OCI-LY7 (cell line): ENCODE results near the gene SLIT3. TPM values are rescaled to one million over a fixed set of nuclear protein-coding genes. Genes with fewer than 3 reads are reported as not detected.

Experiments used
- BruUV-seq: library from RNA; stranded (reverse); fragments of 400-500 nt; replicated peaks from 2 replicates; lab custom pipeline; 2021; lab: Mats Ljungman, UMichigan
- CTCF ChIA-PET: fragments of 300-600 bp; sonication (Branson Sonifier 250); formaldehyde crosslinking; loops from one replicate; lab custom pipeline; 2022; ENCODE audit warnings: antibody characterized with exemption; ENCODE audit not compliant: unreplicated experiment; lab: Charles Lee
- POLR2A ChIA-PET: fragments of 300-600 bp; sonication (Branson Sonifier 250); formaldehyde crosslinking; loops from one replicate; lab custom pipeline; 2022; ENCODE audit warnings: antibody characterized with exemption; lab: Charles Lee
- DNase-seq: peaks from one replicate; pipeline ENCODE4 v3.0.0-alpha.2; 2015; ENCODE audit warnings: low spot score
- H2AFZ ChIP-seq: fragments of 200-600 bp; sonication (generic), shearing (Covaris generic); 2 replicates; pipeline ENCODE4 v1.6.1; 2014; ENCODE audit warnings: mild to moderate bottlenecking, antibody characterized with exemption, low read length, moderate library complexity
- H3K27ac ChIP-seq: fragments of 200-600 bp; sonication (generic); 2 replicates; pipeline ENCODE4 v1.5.1; 2014; ENCODE audit warnings: mixed run types, low read depth, mild to moderate bottlenecking, moderate library complexity, low read length, inconsistent platforms; ENCODE audit not compliant: poor library complexity, severe bottlenecking
- H3K36me3 ChIP-seq: fragments of 200-600 bp; sonication (generic); 2 replicates; pipeline ENCODE4 v1.6.1; 2014; ENCODE audit warnings: mild to moderate bottlenecking, antibody characterized with exemption, low read length, moderate library complexity, mixed read lengths; ENCODE audit not compliant: insufficient read depth
- H3K4me1 ChIP-seq: fragments of 200-600 bp; sonication (generic); 2 replicates; pipeline ENCODE4 v1.5.1; 2014; ENCODE audit warnings: mild to moderate bottlenecking, low read length; ENCODE audit not compliant: insufficient read depth, poor library complexity, severe bottlenecking
- H3K4me2 ChIP-seq: fragments of 200-600 bp; sonication (generic); 2 replicates; pipeline ENCODE4 v1.6.1; 2014; ENCODE audit warnings: mild to moderate bottlenecking, low read length
- H3K4me3 ChIP-seq: fragments of 200-600 bp; sonication (generic); 2 replicates; pipeline ENCODE4 v1.5.1; 2014; ENCODE audit warnings: mild to moderate bottlenecking, low read depth, low read length; ENCODE audit not compliant: poor library complexity, severe bottlenecking
- H3K79me2 ChIP-seq: fragments of 200-600 bp; sonication (generic); 2 replicates; pipeline ENCODE4 v1.6.1; 2016; ENCODE audit warnings: low read depth, mild to moderate bottlenecking, low read length, moderate library complexity, mixed read lengths; ENCODE audit not compliant: insufficient read depth
- H3K9me2 ChIP-seq: fragments of 200-600 bp; sonication (generic); 2 replicates; pipeline ENCODE4 v1.6.1; 2016; ENCODE audit warnings: mild to moderate bottlenecking, low read length, mixed read lengths; ENCODE audit not compliant: insufficient read depth
- H3K9me3 ChIP-seq: fragments of 200-600 bp; sonication (generic); 2 replicates; pipeline ENCODE4 v1.6.1; 2014; ENCODE audit warnings: mild to moderate bottlenecking, mixed run types, low read length, mixed read lengths
- H4K20me1 ChIP-seq: fragments of 200-600 bp; sonication (generic); 2 replicates; pipeline ENCODE4 v1.6.1; 2014; ENCODE audit warnings: mild to moderate bottlenecking, antibody characterized with exemption, low read length, moderate library complexity, mixed read lengths; ENCODE audit not compliant: insufficient read depth
- EZH2phosphoT487 ChIP-seq: fragments of 200-600 bp; sonication (generic); IDR thresholded peaks from 2 replicates; pipeline ENCODE4 v1.6.1; 2018; ENCODE audit warnings: low read depth, borderline replicate concordance, mild to moderate bottlenecking, mixed run types, antibody characterized with exemption, low read length, moderate library complexity, mixed read lengths
- intact Hi-C: fragments of 100-400 bp; cut with micrococcal nuclease; formaldehyde crosslinking; loops from one replicate; pipeline ENCODE4 v1.10.0; 2022; ENCODE audit not compliant: unreplicated experiment
- total RNA-seq, 2 experiments: library from RNA; depleted of rRNA in 1 of 2; stranded (reverse); fragments of >200 nt in 1 of 2; shearing (Covaris generic) in 1 of 2; gene quantifications; 2 replicates each; pipeline ENCODE4 v1.2.3, GENCODE V29; 2014 to 2022
- TF ChIP-seq, protein P1 (sequence below): fragments of 200-600 bp; sonication (generic); conservative IDR thresholded peaks from 2 replicates; pipeline ENCODE4 v1.5.1; 2014; ENCODE audit warnings: mild to moderate bottlenecking, antibody characterized with exemption, low read length, moderate library complexity, mixed read lengths

The SLIT3 gene
- total RNA-seq, 2 experiments from 2014 or later: not detected

- Histone ChIP-seq H3K9me3 (no peaks in the 10 kb centered on the region), H3K4me1 (no peaks in the 10 kb centered on the region), H3K27ac (no peak overlapping the region), H4K20me1 (no peaks in the 10 kb centered on the region), H2AFZ (no peak overlapping the region), H3K4me3 (no peak overlapping the region), H3K79me2 (no peaks in the 10 kb centered on the region), H3K9me2 (no peaks in the 10 kb centered on the region), H3K36me3 (no peaks in the 10 kb centered on the region), H3K4me2 (no peak overlapping the region)
- CTCF ChIA-PET: no interaction called here
- POLR2A ChIA-PET: interaction anchor here (0.6 kb wide), 1 partner anchor 17 kb away, joined by 3 read pairs; no protein-coding TSS in a partner anchor
- no peak for TF ChIP-seq EZH2phosphoT487
- TF ChIP-seq, protein P1, sequence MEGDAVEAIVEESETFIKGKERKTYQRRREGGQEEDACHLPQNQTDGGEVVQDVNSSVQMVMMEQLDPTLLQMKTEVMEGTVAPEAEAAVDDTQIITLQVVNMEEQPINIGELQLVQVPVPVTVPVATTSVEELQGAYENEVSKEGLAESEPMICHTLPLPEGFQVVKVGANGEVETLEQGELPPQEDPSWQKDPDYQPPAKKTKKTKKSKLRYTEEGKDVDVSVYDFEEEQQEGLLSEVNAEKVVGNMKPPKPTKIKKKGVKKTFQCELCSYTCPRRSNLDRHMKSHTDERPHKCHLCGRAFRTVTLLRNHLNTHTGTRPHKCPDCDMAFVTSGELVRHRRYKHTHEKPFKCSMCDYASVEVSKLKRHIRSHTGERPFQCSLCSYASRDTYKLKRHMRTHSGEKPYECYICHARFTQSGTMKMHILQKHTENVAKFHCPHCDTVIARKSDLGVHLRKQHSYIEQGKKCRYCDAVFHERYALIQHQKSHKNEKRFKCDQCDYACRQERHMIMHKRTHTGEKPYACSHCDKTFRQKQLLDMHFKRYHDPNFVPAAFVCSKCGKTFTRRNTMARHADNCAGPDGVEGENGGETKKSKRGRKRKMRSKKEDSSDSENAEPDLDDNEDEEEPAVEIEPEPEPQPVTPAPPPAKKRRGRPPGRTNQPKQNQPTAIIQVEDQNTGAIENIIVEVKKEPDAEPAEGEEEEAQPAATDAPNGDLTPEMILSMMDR: no peak
- intact Hi-C loops: no loop called here
- BruUV-seq: no TSS peak
- DNase-seq: no peak
These were observed 100.7 kb downstream of the SLIT3 start for GRCh38 chr5:169200125-169200778.

GRCh38 chr5:169197343-169197742, 103.6 kb downstream of the SLIT3 start:
- H3K4me1 ChIP-seq: no peaks in the 10 kb centered on the region
- DNase-seq: no peak
- no TSS peak for BruUV-seq
- H3K36me3 ChIP-seq: no peaks in the 10 kb centered on the region
- intact Hi-C loops: no loop called here
- no peak for TF ChIP-seq EZH2phosphoT487
- TF ChIP-seq, protein P1: no peak
- H3K27ac ChIP-seq: no peak overlapping the region
- CTCF ChIA-PET: no interaction called here
- no peaks in the 10 kb centered on the region for H3K9me2 ChIP-seq
- H4K20me1 ChIP-seq: no peaks in the 10 kb centered on the region
- no peaks in the 10 kb centered on the region for H3K79me2 ChIP-seq
- POLR2A ChIA-PET: no interaction called here
- H3K4me2 ChIP-seq: no peak overlapping the region
- H3K9me3 ChIP-seq: no peaks in the 10 kb centered on the region
- H3K4me3 ChIP-seq: no peak overlapping the region
- no peak overlapping the region for H2AFZ ChIP-seq

DNA sequence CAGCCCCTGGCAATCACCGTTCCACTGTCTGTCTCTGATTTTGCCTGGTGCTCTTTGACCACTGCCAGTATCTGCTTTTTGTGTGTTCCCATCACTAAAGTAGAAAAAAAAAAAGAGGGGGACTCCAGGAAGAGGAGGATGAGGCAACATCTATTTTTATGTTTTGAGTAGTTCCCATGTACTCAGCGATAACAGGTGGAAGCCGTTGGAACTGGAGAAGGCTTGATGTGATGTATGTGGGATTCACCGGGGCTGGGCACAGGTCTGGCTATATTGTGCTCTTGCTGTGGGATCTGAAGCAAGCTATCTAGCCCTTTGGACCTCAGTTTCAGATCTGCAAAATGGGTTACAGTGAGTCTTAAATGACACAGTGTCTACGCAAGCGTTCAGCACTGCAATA, 104.9 kb downstream of the SLIT3 start:
- no peaks in the 10 kb centered on the region for H3K9me3 ChIP-seq
- intact Hi-C loops: no loop called here
- no peaks in the 10 kb centered on the region for H3K36me3 ChIP-seq
- no peak overlapping the region for H3K4me3 ChIP-seq
- no peaks in the 10 kb centered on the region for H4K20me1 ChIP-seq
- H3K4me1 ChIP-seq: no peaks in the 10 kb centered on the region
- BruUV-seq: no TSS peak
- DNase-seq: no peak
- ChIA-PET POLR2A (no interaction called here), CTCF (no interaction called here)
- no peak overlapping the region for H2AFZ ChIP-seq
- TF ChIP-seq, protein P1: no peak
- TF ChIP-seq EZH2phosphoT487: no peak
- no peaks in the 10 kb centered on the region for H3K79me2 ChIP-seq
- H3K9me2 ChIP-seq: no peaks in the 10 kb centered on the region
- H3K4me2 ChIP-seq: no peak overlapping the region
- no peak overlapping the region for H3K27ac ChIP-seq
